ENCODE measurements around the gene DLGAP1.

DNA sequence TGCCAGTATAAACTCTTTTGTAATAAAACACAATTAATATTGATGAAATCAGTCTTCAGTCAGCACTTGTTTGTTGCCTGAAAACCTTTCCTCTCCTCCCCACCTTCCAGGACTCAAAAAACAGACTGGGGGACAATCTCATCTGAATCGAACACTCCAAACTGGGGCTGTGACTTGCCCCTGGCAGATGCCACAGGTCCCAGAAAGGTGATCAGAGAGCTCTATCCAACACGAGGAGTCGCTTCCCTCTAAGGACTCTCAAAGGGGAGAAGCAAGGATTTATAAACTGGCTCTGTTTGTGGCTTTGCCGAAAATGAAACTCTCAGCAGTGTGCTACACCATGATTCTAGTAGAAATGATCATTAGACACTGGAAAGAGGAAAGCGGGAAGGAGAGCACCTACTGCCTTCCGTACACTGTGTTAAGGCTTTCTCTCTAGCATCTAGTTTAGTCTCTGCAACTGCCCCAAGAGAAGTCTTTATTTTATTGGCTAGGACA lies 805.9 kb downstream of the DLGAP1 start:
- TF ChIP-seq, protein P1, sequence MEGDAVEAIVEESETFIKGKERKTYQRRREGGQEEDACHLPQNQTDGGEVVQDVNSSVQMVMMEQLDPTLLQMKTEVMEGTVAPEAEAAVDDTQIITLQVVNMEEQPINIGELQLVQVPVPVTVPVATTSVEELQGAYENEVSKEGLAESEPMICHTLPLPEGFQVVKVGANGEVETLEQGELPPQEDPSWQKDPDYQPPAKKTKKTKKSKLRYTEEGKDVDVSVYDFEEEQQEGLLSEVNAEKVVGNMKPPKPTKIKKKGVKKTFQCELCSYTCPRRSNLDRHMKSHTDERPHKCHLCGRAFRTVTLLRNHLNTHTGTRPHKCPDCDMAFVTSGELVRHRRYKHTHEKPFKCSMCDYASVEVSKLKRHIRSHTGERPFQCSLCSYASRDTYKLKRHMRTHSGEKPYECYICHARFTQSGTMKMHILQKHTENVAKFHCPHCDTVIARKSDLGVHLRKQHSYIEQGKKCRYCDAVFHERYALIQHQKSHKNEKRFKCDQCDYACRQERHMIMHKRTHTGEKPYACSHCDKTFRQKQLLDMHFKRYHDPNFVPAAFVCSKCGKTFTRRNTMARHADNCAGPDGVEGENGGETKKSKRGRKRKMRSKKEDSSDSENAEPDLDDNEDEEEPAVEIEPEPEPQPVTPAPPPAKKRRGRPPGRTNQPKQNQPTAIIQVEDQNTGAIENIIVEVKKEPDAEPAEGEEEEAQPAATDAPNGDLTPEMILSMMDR (IDR thresholded peaks at IDR 0.05 in 4 of 5, conservative IDR thresholded peaks at IDR 0.05 in 1 of 5), result no peak
- no peak for TF ChIP-seq POLR2A (IDR thresholded peaks at IDR 0.05)
